Neuronal stem cell (in vitro differentiated cells): ENCODE data around the gene PFKP.

Experiments used
- DNase-seq: peaks from one replicate; pipeline ENCODE4 v3.0.0-alpha.2; 2013; ENCODE audit warnings: low spot score
- H2AFZ ChIP-seq: one replicate; pipeline ENCODE4 v1.6.1; 2013; ENCODE audit warnings: mild to moderate bottlenecking, low read length, inconsistent platforms
- H2AK5ac ChIP-seq: 2 replicates; pipeline ENCODE4 v1.6.1; 2013; ENCODE audit warnings: low read depth, mild to moderate bottlenecking, inconsistent platforms, low read length, moderate library complexity, mixed read lengths
- H2BK120ac ChIP-seq: 2 replicates; pipeline ENCODE4 v1.6.1; 2013; ENCODE audit warnings: low read depth, mild to moderate bottlenecking, inconsistent platforms, low read length, moderate library complexity, mixed read lengths
- H2BK12ac ChIP-seq: one replicate; pipeline ENCODE4 v1.6.1; 2013; ENCODE audit warnings: low read length, inconsistent platforms
- H2BK15ac ChIP-seq: 2 replicates; pipeline ENCODE4 v1.6.1; 2013; ENCODE audit warnings: mild to moderate bottlenecking, low read length, inconsistent platforms, mixed read lengths
- H2BK5ac ChIP-seq: one replicate; pipeline ENCODE4 v1.6.1; 2013; ENCODE audit warnings: inconsistent platforms, mild to moderate bottlenecking, low read length, moderate library complexity
- H3K14ac ChIP-seq: one replicate; pipeline ENCODE4 v1.6.1; 2013; ENCODE audit warnings: low read length, inconsistent platforms
- H3K18ac ChIP-seq: 2 replicates; pipeline ENCODE4 v1.6.1; 2013; ENCODE audit warnings: low read length, inconsistent platforms
- H3K23ac ChIP-seq: 2 replicates; pipeline ENCODE4 v1.6.1; 2013; ENCODE audit warnings: low read depth, mild to moderate bottlenecking, mixed read lengths, low read length, inconsistent platforms; ENCODE audit not compliant: poor library complexity
- H3K27ac ChIP-seq: replicated peaks from 3 replicates; pipeline ENCODE4 v1.5.1; 2013; ENCODE audit warnings: low read length, inconsistent platforms
- H3K27me3 ChIP-seq, 3 experiments: 2 replicates each; pipeline ENCODE4 v1.6.1; 2013; ENCODE audit warnings: low read length in 3 of 3, mild to moderate bottlenecking in 2 of 3, inconsistent platforms in 1 of 3, low read depth in 1 of 3, mixed read lengths in 1 of 3, moderate library complexity in 1 of 3; ENCODE audit not compliant: control insufficient read depth in 3 of 3, insufficient read depth in 3 of 3
- H3K36me3 ChIP-seq, 2 donors: replicated peaks in 1 of 2; 2 replicates each; pipeline ENCODE4 v1.6.1; 2013; ENCODE audit warnings: low read length in 2 of 2; ENCODE audit not compliant: control insufficient read depth in 2 of 2, insufficient read depth in 2 of 2
- H3K4ac ChIP-seq: 2 replicates; pipeline ENCODE4 v1.6.1; 2013; ENCODE audit warnings: inconsistent platforms, mild to moderate bottlenecking, low read length, moderate library complexity
- H3K4me1 ChIP-seq, 2 donors: 1 replicate in 1 of 2; 2 replicates in 1 of 2; pipeline ENCODE4 v1.6.1; 2013; ENCODE audit warnings: low read length in 2 of 2, low read depth in 1 of 2; ENCODE audit not compliant: control insufficient read depth in 2 of 2, insufficient read depth in 1 of 2
- H3K4me2 ChIP-seq: one replicate; pipeline ENCODE4 v1.6.1; 2013; ENCODE audit warnings: mild to moderate bottlenecking, low read length, inconsistent platforms; ENCODE audit not compliant: insufficient read depth, poor library complexity, severe bottlenecking
- H3K4me3 ChIP-seq, 2 donors: 2 replicates each; pipeline ENCODE4 v1.5.1; 2013; ENCODE audit warnings: low read length in 2 of 2, mild to moderate bottlenecking in 2 of 2, inconsistent platforms in 1 of 2, moderate library complexity in 1 of 2
- H3K79me1 ChIP-seq: one replicate; pipeline ENCODE4 v1.6.1; 2013; ENCODE audit warnings: low read depth, mild to moderate bottlenecking, inconsistent platforms, low read length, moderate library complexity
- H3K9ac ChIP-seq: one replicate; pipeline ENCODE4 v1.6.1; 2013; ENCODE audit warnings: mild to moderate bottlenecking, low read depth, low read length, inconsistent platforms; ENCODE audit not compliant: poor library complexity
- H3K9me3 ChIP-seq, 2 donors: replicated peaks in 1 of 2; 2 replicates each; pipeline versions ENCODE3 to v1.6.1; 2013; ENCODE audit warnings: low read length in 2 of 2, mild to moderate bottlenecking in 2 of 2, inconsistent platforms in 1 of 2, low read depth in 1 of 2, mixed read lengths in 1 of 2, moderate library complexity in 1 of 2; ENCODE audit not compliant: control insufficient read depth in 2 of 2, insufficient read depth in 1 of 2
- H4K8ac ChIP-seq: one replicate; pipeline ENCODE4 v1.6.1; 2013; ENCODE audit warnings: low read depth, mild to moderate bottlenecking, inconsistent platforms, low read length, moderate library complexity
- H4K91ac ChIP-seq: one replicate; pipeline ENCODE4 v1.6.1; 2013; ENCODE audit warnings: low read length, low read depth, mild to moderate bottlenecking, inconsistent platforms; ENCODE audit not compliant: poor library complexity
- WGBS, 2 donors: extraction: QIAGEN DNeasy Blood & Tissue Kit; methylation state at CpG; one replicate each; pipeline ENCODE4 v1.1.7; 2013; ENCODE audit warnings: missing lambda C conversion rate in 2 of 2, mixed read lengths in 1 of 2; ENCODE audit not compliant: insufficient read length in 2 of 2, insufficient replicate concordance in 1 of 2; ENCODE audit errors: extremely low coverage in 2 of 2; 5-methylcytosine and 5-hydroxymethylcytosine counted together

The PFKP gene

DNA sequence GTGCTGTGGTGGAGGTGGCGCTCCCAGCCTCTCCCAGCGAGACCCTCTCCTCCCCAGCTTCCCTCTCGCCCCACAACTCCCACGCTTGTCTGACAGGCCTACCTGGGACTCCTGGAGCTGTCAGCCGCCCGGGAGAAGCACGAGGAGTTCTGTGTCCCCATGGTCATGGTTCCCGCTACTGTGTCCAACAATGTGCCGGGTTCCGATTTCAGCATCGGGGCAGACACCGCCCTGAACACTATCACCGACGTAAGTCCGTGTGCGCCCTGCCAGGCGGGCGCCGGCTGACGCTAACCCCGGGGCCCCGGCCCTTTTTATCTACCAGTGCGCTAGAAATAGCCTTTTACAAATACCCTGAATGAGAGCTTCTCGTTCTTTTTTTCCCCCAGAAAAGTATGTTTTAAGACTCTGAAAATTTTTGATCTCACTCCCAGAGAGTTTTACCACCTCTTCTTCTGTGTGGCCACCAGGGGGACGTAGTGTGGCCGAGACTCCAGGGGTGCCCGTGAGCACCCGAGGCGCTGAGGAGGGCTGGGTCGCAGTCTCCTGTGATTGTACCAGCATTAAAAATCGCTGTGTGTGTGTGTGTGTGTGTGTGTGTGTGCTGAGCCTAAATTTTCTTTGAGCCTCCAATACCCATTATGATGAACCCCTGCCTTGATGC is 52.6 kb downstream of the PFKP start:
- Histone ChIP-seq H2BK5ac (no peak overlapping the region), H3K36me3 (peaks cover 0 to 18% of the 10 kb centered on the region in 2 donors), H3K27ac (no peak overlapping the region), H2BK12ac (no peak overlapping the region), H3K9me3 (peaks cover 0 to 2% of the 10 kb centered on the region in 2 donors), H3K4me1 (no peaks in the 10 kb centered on the region), H2AK5ac (peak overlapping the region; percentile 10), H3K9ac (peak overlapping the region; percentile 36), H2AFZ (no peak overlapping the region), H3K18ac (peak overlapping the region; percentile 30), H4K8ac (no peak overlapping the region), H3K27me3 (no peaks in the 10 kb centered on the region), H4K91ac (no peak overlapping the region), H3K4ac (no peak overlapping the region), H3K4me3 (no peak overlapping the region), H2BK120ac (no peak overlapping the region), H3K23ac (no peak overlapping the region), H2BK15ac (peak overlapping the region; percentile 15), H3K79me1 (no peaks in the 10 kb centered on the region), H3K4me2 (no peak overlapping the region), H3K14ac (no peak overlapping the region)
- no CpG with 5 or more reads among the region's 31 CpGs for WGBS, 2 donors
- no peak for DNase-seq

DNA sequence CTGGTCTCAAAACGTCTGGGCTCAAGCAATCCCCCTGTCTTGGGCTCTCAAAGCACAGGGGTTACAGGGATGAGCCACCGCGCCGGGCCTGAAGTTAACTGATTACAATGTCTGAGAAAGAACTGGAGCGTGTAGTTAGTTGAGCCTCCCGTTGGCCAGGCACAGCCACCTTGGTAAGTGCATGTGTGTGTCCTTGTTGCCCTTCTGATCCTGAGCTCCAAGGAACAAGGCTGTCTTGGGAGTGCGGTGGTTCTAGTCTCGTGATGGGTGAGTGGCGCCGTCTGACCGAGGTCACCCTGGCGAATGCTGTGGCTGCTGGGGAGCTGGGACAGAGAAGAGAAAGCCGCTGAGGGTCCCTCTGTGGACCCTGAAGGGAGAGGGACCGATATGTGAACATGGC is 54.7 kb downstream of the PFKP start:
- Histone ChIP-seq H2AFZ (no peak overlapping the region), H2BK120ac (no peak overlapping the region), H3K4me3 (no peak overlapping the region), H3K9ac (peak overlapping the region; percentile 50), H3K4ac (no peak overlapping the region), H3K27me3 (no peaks in the 10 kb centered on the region), H3K9me3 (peaks cover 0 to 2% of the 10 kb centered on the region in 2 donors), H3K36me3 (peaks cover 0 to 15% of the 10 kb centered on the region in 2 donors), H3K4me2 (no peak overlapping the region), H4K91ac (no peak overlapping the region), H4K8ac (no peak overlapping the region), H3K4me1 (peaks cover 0 to 9% of the 10 kb centered on the region in 2 donors), H3K27ac (no peak overlapping the region), H3K14ac (no peak overlapping the region), H3K18ac (no peak overlapping the region), H2BK15ac (no peak overlapping the region), H2BK5ac (no peak overlapping the region), H3K23ac (no peak overlapping the region), H2AK5ac (no peak overlapping the region), H2BK12ac (no peak overlapping the region), H3K79me1 (no peaks in the 10 kb centered on the region)
- DNase-seq: no peak
- WGBS, 2 donors: no CpG with 5 or more reads among the region's 14 CpGs

DNA sequence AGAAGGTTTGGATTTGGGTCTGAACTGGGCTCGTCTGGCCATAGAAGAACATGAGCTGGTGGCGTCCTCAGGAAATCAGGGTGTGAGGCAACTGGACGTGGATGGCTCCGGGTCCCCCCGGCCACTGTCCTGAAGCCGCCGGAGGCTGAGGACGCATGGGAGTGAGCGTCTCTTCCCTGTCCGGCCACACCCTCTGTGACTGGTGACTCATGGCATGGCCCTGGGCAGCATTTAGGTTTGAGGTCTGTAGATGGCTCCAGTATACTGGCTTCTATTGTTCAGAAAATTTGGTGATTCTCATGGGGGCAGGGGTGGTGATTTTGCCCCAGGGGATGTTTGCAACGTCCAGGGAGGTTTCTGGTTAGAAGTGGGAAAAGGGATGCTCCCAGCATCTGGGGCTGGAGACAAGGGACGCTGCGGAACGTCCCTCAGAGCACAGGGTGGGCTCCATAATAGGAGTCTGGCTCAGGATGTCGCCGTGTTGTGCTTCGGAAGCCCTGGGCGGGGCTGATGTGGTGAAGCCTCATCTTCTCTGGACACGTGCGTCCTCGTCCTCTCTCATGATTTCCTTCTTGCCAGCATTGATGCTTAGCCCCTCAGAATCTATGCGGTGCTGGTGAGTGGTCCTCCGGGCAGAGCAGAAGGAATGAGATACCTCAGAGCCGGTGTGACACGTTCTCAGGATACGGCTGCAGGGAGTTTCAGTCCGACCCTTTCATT is 55.3 kb downstream of the PFKP start:
- no peak overlapping the region for H3K4me2 ChIP-seq
- H3K9ac ChIP-seq: no peak overlapping the region
- no peak overlapping the region for H3K4ac ChIP-seq
- H2BK15ac ChIP-seq: no peak overlapping the region
- peaks cover 0 to 13% of the 10 kb centered on the region in 2 donors for H3K4me1 ChIP-seq
- H4K8ac ChIP-seq: no peak overlapping the region
- no peaks in the 10 kb centered on the region for H3K27me3 ChIP-seq
- H3K4me3 ChIP-seq: no peak overlapping the region
- H3K18ac ChIP-seq: no peak overlapping the region
- H3K9me3 ChIP-seq: peaks cover 0 to 2% of the 10 kb centered on the region in 2 donors
- H2BK12ac ChIP-seq: no peak overlapping the region
- H4K91ac ChIP-seq: no peak overlapping the region
- no peak overlapping the region for H3K27ac ChIP-seq
- no peak overlapping the region for H3K23ac ChIP-seq
- H2BK120ac ChIP-seq: no peak overlapping the region
- no peak overlapping the region for H3K14ac ChIP-seq
- no peak overlapping the region for H2BK5ac ChIP-seq
- peaks cover 0 to 15% of the 10 kb centered on the region in 2 donors for H3K36me3 ChIP-seq
- H2AFZ ChIP-seq: no peak overlapping the region
- no peak for DNase-seq
- no peak overlapping the region for H2AK5ac ChIP-seq
- WGBS, 2 donors: no CpG with 5 or more reads among the region's 27 CpGs
- H3K79me1 ChIP-seq: no peaks in the 10 kb centered on the region
